Measurements from ENCODE around the gene CTDSP1.

- TF ChIP-seq POLR2A (IDR thresholded peaks at IDR 0.05), result no peak
- no peak for TF ChIP-seq CTCF (IDR thresholded peaks at IDR 0.05)
Measured at GRCh38 chr2:218402491-218402901, 2.8 kb downstream of the CTDSP1 start.

Measured in right lobe of liver (tissue), 4 donors.